GM12878 (cell line): ENCODE results near the gene KHDRBS1. TPM values are rescaled to one million over a fixed set of nuclear protein-coding genes. Genes with fewer than 3 reads are reported as not detected.

Source experiments
- ASH2L ChIP-seq: fragments of 300-600, 200-600 bp; sonication (generic); IDR thresholded peaks from 2 replicates; pipeline ENCODE4 v1.6.1; 2017; ENCODE audit warnings: low read depth, mild to moderate bottlenecking, borderline replicate concordance
- BACH1 ChIP-seq: fragments of 450-650 bp; IDR thresholded peaks from 2 replicates; pipeline ENCODE4 v1.6.1; 2017; ENCODE audit warnings: mild to moderate bottlenecking, borderline replicate concordance
- BHLHE40 ChIP-seq, 2 experiments: fragments of 450-650 bp in 1 of 2; IDR thresholded peaks; 2 replicates each; pipeline ENCODE4 v1.6.1; 2011 to 2017; ENCODE audit warnings: low read depth in 2 of 2, borderline replicate concordance in 1 of 2, improper control_type of control experiment in 1 of 2, low read length in 1 of 2, mild to moderate bottlenecking in 1 of 2
- BMI1 ChIP-seq: fragments of 450-650 bp; IDR thresholded peaks from 2 replicates; pipeline ENCODE4 v1.6.1; 2016; ENCODE audit warnings: mild to moderate bottlenecking, moderate library complexity, borderline replicate concordance
- CBX5 ChIP-seq: sonication (generic); IDR thresholded peaks from 2 replicates; pipeline ENCODE4 v1.6.1; 2016; ENCODE audit warnings: low read depth, moderate library complexity, mild to moderate bottlenecking, inconsistent platforms
- EGR1 ChIP-seq, 2 experiments: IDR thresholded peaks; 1 replicate in 1 of 2; 2 replicates in 1 of 2; pipeline ENCODE4 v1.6.1; 2011 to 2012; ENCODE audit warnings: low read depth in 2 of 2, low read length in 2 of 2, borderline replicate concordance in 1 of 2, mild to moderate bottlenecking in 1 of 2, moderate library complexity in 1 of 2
- HCFC1 ChIP-seq: fragments of 150-350 bp; IDR thresholded peaks from 2 replicates; pipeline ENCODE4 v1.6.1; 2014; ENCODE audit warnings: low read length
- MYB ChIP-seq: fragments of 150-350 bp; IDR thresholded peaks from 2 replicates; pipeline ENCODE4 v1.6.1; 2014; ENCODE audit warnings: mild to moderate bottlenecking, low read depth, low read length, borderline replicate concordance
- NBN ChIP-seq: fragments of 450-650 bp; IDR thresholded peaks from 2 replicates; pipeline ENCODE4 v1.6.1; 2016
- NFIC ChIP-seq: IDR thresholded peaks from 2 replicates; pipeline ENCODE4 v1.6.1; 2012; ENCODE audit warnings: low read depth, mild to moderate bottlenecking, inconsistent platforms, low read length, moderate library complexity
- NR2F1 ChIP-seq: fragments of 450-650 bp; conservative IDR thresholded peaks from 2 replicates; pipeline ENCODE4 v1.6.1; 2017; ENCODE audit warnings: mild to moderate bottlenecking
- NRF1 ChIP-seq: conservative IDR thresholded peaks from 2 replicates; pipeline ENCODE4 v1.6.1; 2011; ENCODE audit warnings: mild to moderate bottlenecking, low read depth, low read length, improper control_type of control experiment
- PAX8 ChIP-seq: fragments of 450-650 bp; IDR thresholded peaks from 2 replicates; pipeline ENCODE4 v1.6.1; 2017; ENCODE audit warnings: mild to moderate bottlenecking, moderate library complexity
- PML ChIP-seq: IDR thresholded peaks from 2 replicates; pipeline ENCODE4 v1.6.1; 2012; ENCODE audit warnings: low read length, inconsistent platforms
- POLR2AphosphoS5 ChIP-seq: IDR thresholded peaks from 2 replicates; pipeline ENCODE4 v1.6.1; 2011; ENCODE audit warnings: mild to moderate bottlenecking, low read length, inconsistent platforms
- RB1 ChIP-seq: fragments of 450-650 bp; formaldehyde crosslinking; IDR thresholded peaks from 2 replicates; pipeline ENCODE4 v1.6.1; 2017; ENCODE audit warnings: mild to moderate bottlenecking, borderline replicate concordance
- SMAD1 ChIP-seq: fragments of 450-650 bp; IDR thresholded peaks from 2 replicates; pipeline ENCODE4 v1.6.1; 2018; ENCODE audit warnings: mild to moderate bottlenecking, low read depth; ENCODE audit not compliant: partially characterized antibody
- SREBF2 ChIP-seq: IDR thresholded peaks from 2 replicates; pipeline ENCODE4 v1.6.1; 2012; ENCODE audit warnings: mild to moderate bottlenecking, low read length
- STAT3 ChIP-seq: IDR thresholded peaks from 2 replicates; pipeline ENCODE4 v1.6.1; 2011; ENCODE audit warnings: low read depth, low read length, improper control_type of control experiment
- SUPT20H ChIP-seq: IDR thresholded peaks from 2 replicates; pipeline ENCODE4 v1.6.1; 2011; ENCODE audit warnings: low read depth, mild to moderate bottlenecking, low read length, moderate library complexity, borderline replicate concordance; ENCODE audit not compliant: control insufficient read depth
- TBL1XR1 ChIP-seq: IDR thresholded peaks from 2 replicates; pipeline ENCODE4 v1.6.1; 2012; ENCODE audit warnings: low read depth, low read length, improper control_type of control experiment
- YY1 ChIP-seq: IDR thresholded peaks from 2 replicates; pipeline ENCODE4 v1.6.1; 2011; ENCODE audit warnings: low read depth, mild to moderate bottlenecking, low read length
- ZNF207 ChIP-seq: fragments of 450-650 bp; IDR thresholded peaks from 2 replicates; pipeline ENCODE4 v1.6.1; 2014; ENCODE audit warnings: antibody characterized with exemption, mild to moderate bottlenecking, borderline replicate concordance
- ZNF622 ChIP-seq: fragments of 450-650 bp; IDR thresholded peaks from 2 replicates; pipeline ENCODE4 v1.6.1; 2017; ENCODE audit warnings: mild to moderate bottlenecking, inconsistent platforms
- ZZZ3 ChIP-seq: IDR thresholded peaks from 2 replicates; pipeline ENCODE4 v1.6.1; 2011; ENCODE audit warnings: low read depth; ENCODE audit not compliant: control insufficient read depth, insufficient read length
- polyA plus RNA-seq, 11 experiments: library from polyadenylated mRNA; depleted of rRNA in 4 of 11; unstranded in 6 of 11; stranded (reverse) in 5 of 11; fragments of >200 nt; fragmentation: Nextera tagmentation in 4 of 11; fragmentation: Illumina TruSeq in 1 of 11; extraction: Ambion mirVana in 4 of 11; extraction: Trizol in 1 of 11; gene quantifications; 1 replicate in 1 of 11; 2 replicates in 10 of 11; pipeline versions ENCODE4 v1.2.1 to v1.2.3, GENCODE V29; 2011 to 2016; ENCODE audit warnings: inconsistent platforms in 2 of 11, missing spikeins in 2 of 11, low read depth in 1 of 11
- total RNA-seq, 4 experiments: library from RNA; depleted of rRNA in 3 of 4; stranded (reverse); fragments of >200 nt in 3 of 4; fragmentation: Illumina TruSeq in 1 of 4; extraction: Trizol in 1 of 4; gene quantifications; 2 replicates each; pipeline versions ENCODE4 v1.2.1 to v1.2.3, GENCODE V29; 2013 to 2021
- TF ChIP-seq, protein P1 (sequence below): fragments of 450-650 bp; IDR thresholded peaks from 2 replicates; pipeline ENCODE4 v1.6.1; 2018; ENCODE audit warnings: borderline replicate concordance, mild to moderate bottlenecking; ENCODE audit not compliant: partially characterized antibody
- TF ChIP-seq, protein P2 (sequence below): fragments of 450-650 bp; IDR thresholded peaks from 2 replicates; pipeline ENCODE4 v1.6.1; 2014; ENCODE audit warnings: mild to moderate bottlenecking
- TF ChIP-seq, protein P3 (sequence below): IDR thresholded peaks from 2 replicates; pipeline ENCODE4 v1.6.1; 2011; ENCODE audit warnings: low read depth, low read length, improper control_type of control experiment, borderline replicate concordance

KHDRBS1 gene
- total and polyA plus RNA-seq, 10 of the 15 experiments (the other 5 are each of a cell fraction or from before 2014, with no cell fraction given), result 42.5 to 204 (median 96.0) TPM

DNA sequence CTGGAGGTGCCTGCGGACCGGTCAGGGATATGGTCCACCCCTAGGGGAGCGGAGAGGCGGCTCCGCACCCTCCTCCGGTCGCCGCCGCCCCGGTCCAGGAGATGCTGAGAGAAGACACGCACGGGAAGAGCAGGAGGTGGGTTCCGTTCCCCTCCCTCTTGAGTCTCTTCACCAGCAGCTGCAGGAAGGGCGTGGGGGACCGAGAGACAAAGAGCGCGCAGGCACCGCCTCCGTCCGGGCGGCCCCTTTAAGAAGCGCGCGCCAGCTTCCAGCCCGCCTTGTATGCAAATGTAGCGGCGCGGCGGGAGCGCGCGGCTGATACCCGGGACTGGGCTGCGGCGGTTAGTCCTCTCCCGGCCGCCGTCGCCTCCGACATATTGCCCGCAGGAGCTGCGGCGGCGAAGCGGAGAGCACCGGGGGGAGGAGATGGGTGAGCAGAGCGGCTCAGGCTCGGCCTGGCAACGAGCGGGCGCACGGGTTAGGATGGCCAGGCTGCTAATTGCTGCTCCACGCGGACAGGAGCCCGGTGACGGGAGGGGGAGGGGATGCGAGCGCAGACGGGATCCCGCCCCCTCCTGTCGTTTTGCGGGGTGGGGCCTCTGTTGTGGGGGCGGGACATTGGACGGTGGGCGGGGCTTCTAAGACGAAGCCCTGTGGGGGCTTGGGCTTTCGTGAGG is 59.1 kb downstream of the KHDRBS1 start, which contains the start of gene TMEM39B (continued):
- TF ChIP-seq, protein P1, sequence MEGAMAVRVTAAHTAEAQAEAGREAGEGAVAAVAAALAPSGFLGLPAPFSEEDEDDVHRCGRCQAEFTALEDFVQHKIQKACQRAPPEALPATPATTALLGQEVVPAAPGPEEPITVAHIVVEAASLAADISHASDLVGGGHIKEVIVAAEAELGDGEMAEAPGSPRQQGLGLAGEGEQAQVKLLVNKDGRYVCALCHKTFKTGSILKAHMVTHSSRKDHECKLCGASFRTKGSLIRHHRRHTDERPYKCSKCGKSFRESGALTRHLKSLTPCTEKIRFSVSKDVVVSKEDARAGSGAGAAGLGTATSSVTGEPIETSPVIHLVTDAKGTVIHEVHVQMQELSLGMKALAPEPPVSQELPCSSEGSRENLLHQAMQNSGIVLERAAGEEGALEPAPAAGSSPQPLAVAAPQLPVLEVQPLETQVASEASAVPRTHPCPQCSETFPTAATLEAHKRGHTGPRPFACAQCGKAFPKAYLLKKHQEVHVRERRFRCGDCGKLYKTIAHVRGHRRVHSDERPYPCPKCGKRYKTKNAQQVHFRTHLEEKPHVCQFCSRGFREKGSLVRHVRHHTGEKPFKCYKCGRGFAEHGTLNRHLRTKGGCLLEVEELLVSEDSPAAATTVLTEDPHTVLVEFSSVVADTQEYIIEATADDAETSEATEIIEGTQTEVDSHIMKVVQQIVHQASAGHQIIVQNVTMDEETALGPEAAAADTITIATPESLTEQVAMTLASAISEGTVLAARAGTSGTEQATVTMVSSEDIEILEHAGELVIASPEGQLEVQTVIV, result peak; percentile 19
- TF ChIP-seq NBN (peak; percentile 95), SUPT20H (no peak), PML (peak; percentile 66; the same call in 1 of the 2 replicates), YY1 (peak; percentile 89), MYB (no peak), SMAD1 (no peak), PAX8 (no peak), STAT3 (no peak), RB1 (peak; percentile 91; the same call in 1 of the 2 replicates), EGR1 (IDR thresholded peaks at IDR 0.05; ENCODE audit: borderline replicate concordance in 1 of 2, low read depth in 2 of 2, low read length in 2 of 2) (peak in 1 of 2 experiments; percentile 74; a peak in 2 of 3 replicates), ZNF622 (no peak), NR2F1 (no peak), TBL1XR1 (no peak), BHLHE40 (IDR thresholded peaks at IDR 0.05; ENCODE audit: borderline replicate concordance in 1 of 2, low read depth in 2 of 2, low read length in 1 of 2) (peak; percentile 46 to 73; a peak in 3 of 4 replicates), BMI1 (no peak), CBX5 (no peak), ZZZ3 (no peak), ASH2L (peak; percentile 97; the same call in 1 of the 2 replicates), NFIC (no peak), NRF1 (0 out of 2 replicates have a peak, but pooled peaks have one; percentile 6), HCFC1 (peak; percentile 40; the same call in 1 of the 2 replicates), POLR2AphosphoS5 (peak; percentile 78; the same call in 1 of the 2 replicates), SREBF2 (no peak), BACH1 (peak; percentile 44; the same call in 1 of the 2 replicates), ZNF207 (peak; percentile 96)
- TF ChIP-seq, protein P2, sequence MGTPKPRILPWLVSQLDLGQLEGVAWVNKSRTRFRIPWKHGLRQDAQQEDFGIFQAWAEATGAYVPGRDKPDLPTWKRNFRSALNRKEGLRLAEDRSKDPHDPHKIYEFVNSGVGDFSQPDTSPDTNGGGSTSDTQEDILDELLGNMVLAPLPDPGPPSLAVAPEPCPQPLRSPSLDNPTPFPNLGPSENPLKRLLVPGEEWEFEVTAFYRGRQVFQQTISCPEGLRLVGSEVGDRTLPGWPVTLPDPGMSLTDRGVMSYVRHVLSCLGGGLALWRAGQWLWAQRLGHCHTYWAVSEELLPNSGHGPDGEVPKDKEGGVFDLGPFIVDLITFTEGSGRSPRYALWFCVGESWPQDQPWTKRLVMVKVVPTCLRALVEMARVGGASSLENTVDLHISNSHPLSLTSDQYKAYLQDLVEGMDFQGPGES, result no peak
- TF ChIP-seq, protein P3, sequence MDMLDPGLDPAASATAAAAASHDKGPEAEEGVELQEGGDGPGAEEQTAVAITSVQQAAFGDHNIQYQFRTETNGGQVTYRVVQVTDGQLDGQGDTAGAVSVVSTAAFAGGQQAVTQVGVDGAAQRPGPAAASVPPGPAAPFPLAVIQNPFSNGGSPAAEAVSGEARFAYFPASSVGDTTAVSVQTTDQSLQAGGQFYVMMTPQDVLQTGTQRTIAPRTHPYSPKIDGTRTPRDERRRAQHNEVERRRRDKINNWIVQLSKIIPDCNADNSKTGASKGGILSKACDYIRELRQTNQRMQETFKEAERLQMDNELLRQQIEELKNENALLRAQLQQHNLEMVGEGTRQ, result no peak
